GM21529 (cell line): Measurements from ENCODE around the gene KRT38.
"Not testable (repeated sequence)": the region's sequence is repeated elsewhere in the genome, so short reads cannot be mapped to it uniquely, and the experiment has no call there.

Experiments used
- ATAC-seq: cut with Tn5 transposase; IDR thresholded peaks from one replicate; pipeline ENCODE4 v1.9.1; 2021; ENCODE audit not compliant: unreplicated experiment

The KRT38 gene

GRCh38 chr17:41463746-41464145, 23.0 kb upstream of the KRT38 start:
- no peak for ATAC-seq

- no peak for ATAC-seq
Observed at GRCh38 chr17:41462705-41463104, 21.9 kb upstream of the KRT38 start.

- no peak for ATAC-seq
Observed at GRCh38 chr17:41457676-41458075, 16.9 kb upstream of the KRT38 start.

GRCh38 chr17:41456204-41456603, 15.4 kb upstream of the KRT38 start:
- no peak for ATAC-seq

GRCh38 chr17:41455236-41455635, 14.5 kb upstream of the KRT38 start:
- ATAC-seq = no peak

- ATAC-seq = no peak
Observed at GRCh38 chr17:41453066-41453465, 12.3 kb upstream of the KRT38 start.

GRCh38 chr17:41452281-41452680, 11.5 kb upstream of the KRT38 start:
- no peak for ATAC-seq

GRCh38 chr17:41451154-41451728, 10.5 kb upstream of the KRT38 start:
- ATAC-seq = no peak

GRCh38 chr17:41449008-41449407, 8.2 kb upstream of the KRT38 start:
- no peak for ATAC-seq

- ATAC-seq = no peak
Observed at GRCh38 chr17:41448506-41448905, 7.7 kb upstream of the KRT38 start.

GRCh38 chr17:41446806-41447205, 6.0 kb upstream of the KRT38 start:
- ATAC-seq = no peak

- ATAC-seq = no peak
Observed at GRCh38 chr17:41444640-41445039, 3.9 kb upstream of the KRT38 start.

GRCh38 chr17:41444186-41444585, 3.4 kb upstream of the KRT38 start:
- ATAC-seq = no peak

GRCh38 chr17:41442739-41443138, 2.0 kb upstream of the KRT38 start:
- ATAC-seq = no peak

- no peak for ATAC-seq
Observed at GRCh38 chr17:41439375-41439774, 1.4 kb downstream of the KRT38 start.

GRCh38 chr17:41437769-41438168, 3.0 kb downstream of the KRT38 start:
- no peak for ATAC-seq

GRCh38 chr17:41437254-41437653, 3.5 kb downstream of the KRT38 start:
- ATAC-seq = no peak

GRCh38 chr17:41434415-41434814, 6.4 kb downstream of the KRT38 start:
- ATAC-seq = no peak

- ATAC-seq = no peak
Observed at GRCh38 chr17:41434005-41434404, 6.8 kb downstream of the KRT38 start.

GRCh38 chr17:41433586-41433985, 7.2 kb downstream of the KRT38 start:
- ATAC-seq = no peak

- not testable (repeated sequence) for ATAC-seq
Observed at GRCh38 chr17:41430376-41430775, 10.4 kb downstream of the KRT38 start.

GRCh38 chr17:41429667-41430066, 11.1 kb downstream of the KRT38 start:
- no peak for ATAC-seq

GRCh38 chr17:41428591-41429291, 12.0 kb downstream of the KRT38 start:
- ATAC-seq = no peak
